Measurements from ENCODE around the gene TRPC5OS. TPM values are rescaled to one million over a fixed set of nuclear protein-coding genes. Genes with fewer than 3 reads are reported as not detected.

TRPC5OS gene
- total RNA-seq, 1 experiment from 2014 or later = not detected

DNA sequence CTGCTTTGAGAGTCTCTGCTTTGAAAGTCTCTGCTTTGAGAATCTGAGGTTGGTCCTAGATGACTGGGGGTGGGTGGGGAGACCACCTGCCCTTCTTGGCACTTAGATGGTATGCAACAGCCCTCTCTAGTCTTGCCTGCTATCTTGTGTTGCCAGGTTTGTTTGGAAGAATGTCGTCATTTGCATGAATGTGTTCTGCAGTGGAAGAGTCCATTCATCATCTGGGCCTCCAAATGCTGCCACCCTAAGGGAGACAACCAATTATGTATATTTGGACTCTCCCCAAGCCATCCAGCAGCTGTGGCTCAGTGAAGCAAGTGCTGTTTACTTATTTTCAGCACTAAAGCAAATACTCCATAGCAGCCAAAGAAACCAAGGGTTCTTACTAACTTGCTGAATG, 44.6 kb upstream of the TRPC5OS start:
- Histone ChIP-seq H3K4me1 (ENCODE audit: insufficient read depth, low read length) (no peaks in the 10 kb centered on the region), H3K9me2 (replicated peaks; ENCODE audit: low read length) (no peaks in the 10 kb centered on the region), H3K4me2 (ENCODE audit: low read length) (no peak overlapping the region), H3K9me3 (ENCODE audit: low read length) (no peaks in the 10 kb centered on the region), H2AFZ (ENCODE audit: low read length) (no peak overlapping the region), H3F3A (ENCODE audit: low read length, unreplicated experiment) (no peaks in the 10 kb centered on the region), H3K27me3 (ENCODE audit: low read length) (no peaks in the 10 kb centered on the region), H3K79me2 (ENCODE audit: low read length) (no peaks in the 10 kb centered on the region), H3K4me3 (ENCODE audit: low read length) (no peak overlapping the region), H3K27ac (ENCODE audit: low read length) (no peak overlapping the region), H3K9ac (ENCODE audit: low read length) (no peak overlapping the region), H4K20me1 (ENCODE audit: low read length) (no peaks in the 10 kb centered on the region), H3K36me3 (ENCODE audit: low read depth, low read length) (no peaks in the 10 kb centered on the region)
- ChIA-PET POLR2A (ENCODE audit: unreplicated experiment) (no interaction called here), CTCF (no interaction called here)
- TF ChIP-seq EZH2phosphoT487 (IDR thresholded peaks at IDR 0.05; ENCODE audit: borderline replicate concordance, low read length) (no peak), EZH2 (IDR thresholded peaks at IDR 0.05; ENCODE audit: low read length, unreplicated experiment) (no peak)
- TF ChIP-seq, protein P1, sequence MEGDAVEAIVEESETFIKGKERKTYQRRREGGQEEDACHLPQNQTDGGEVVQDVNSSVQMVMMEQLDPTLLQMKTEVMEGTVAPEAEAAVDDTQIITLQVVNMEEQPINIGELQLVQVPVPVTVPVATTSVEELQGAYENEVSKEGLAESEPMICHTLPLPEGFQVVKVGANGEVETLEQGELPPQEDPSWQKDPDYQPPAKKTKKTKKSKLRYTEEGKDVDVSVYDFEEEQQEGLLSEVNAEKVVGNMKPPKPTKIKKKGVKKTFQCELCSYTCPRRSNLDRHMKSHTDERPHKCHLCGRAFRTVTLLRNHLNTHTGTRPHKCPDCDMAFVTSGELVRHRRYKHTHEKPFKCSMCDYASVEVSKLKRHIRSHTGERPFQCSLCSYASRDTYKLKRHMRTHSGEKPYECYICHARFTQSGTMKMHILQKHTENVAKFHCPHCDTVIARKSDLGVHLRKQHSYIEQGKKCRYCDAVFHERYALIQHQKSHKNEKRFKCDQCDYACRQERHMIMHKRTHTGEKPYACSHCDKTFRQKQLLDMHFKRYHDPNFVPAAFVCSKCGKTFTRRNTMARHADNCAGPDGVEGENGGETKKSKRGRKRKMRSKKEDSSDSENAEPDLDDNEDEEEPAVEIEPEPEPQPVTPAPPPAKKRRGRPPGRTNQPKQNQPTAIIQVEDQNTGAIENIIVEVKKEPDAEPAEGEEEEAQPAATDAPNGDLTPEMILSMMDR (conservative IDR thresholded peaks at IDR 0.05; ENCODE audit: low read depth, low read length) = no peak
- no peak for ATAC-seq
- DNase-seq = no peak
- intact Hi-C loops (cut with micrococcal nuclease) = no loop called here
- no TSS peak for BruUV-seq (replicated peaks)

DNA sequence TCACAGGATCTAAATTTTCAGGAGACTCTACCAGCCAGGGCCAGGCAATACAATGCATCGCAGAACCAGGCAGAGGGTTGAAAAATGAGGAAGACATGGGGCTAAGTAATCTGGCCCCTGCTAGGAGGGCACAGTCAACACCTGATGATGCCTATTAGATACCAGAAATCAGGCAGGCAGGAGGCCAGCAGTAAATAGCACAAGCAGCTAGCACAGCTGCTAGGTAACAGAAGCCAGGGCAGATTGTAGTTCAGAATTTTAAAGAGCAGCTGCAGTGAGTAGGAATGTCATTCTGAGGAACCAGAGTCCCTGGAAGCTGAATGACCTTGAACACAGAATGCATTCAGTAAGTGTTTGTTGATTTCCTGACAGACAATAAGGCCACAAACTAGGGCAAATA, 38.8 kb upstream of the TRPC5OS start:
- Histone ChIP-seq H4K20me1 (ENCODE audit: low read length) (no peaks in the 10 kb centered on the region), H2AFZ (ENCODE audit: low read length) (no peak overlapping the region), H3K9me2 (replicated peaks; ENCODE audit: low read length) (no peaks in the 10 kb centered on the region), H3K36me3 (ENCODE audit: low read depth, low read length) (no peaks in the 10 kb centered on the region), H3K79me2 (ENCODE audit: low read length) (no peaks in the 10 kb centered on the region), H3K27ac (ENCODE audit: low read length) (no peak overlapping the region), H3K9ac (ENCODE audit: low read length) (no peak overlapping the region), H3K9me3 (ENCODE audit: low read length) (no peaks in the 10 kb centered on the region), H3K4me3 (ENCODE audit: low read length) (no peak overlapping the region), H3K4me2 (ENCODE audit: low read length) (no peak overlapping the region), H3F3A (ENCODE audit: low read length, unreplicated experiment) (no peaks in the 10 kb centered on the region), H3K27me3 (ENCODE audit: low read length) (no peaks in the 10 kb centered on the region), H3K4me1 (ENCODE audit: insufficient read depth, low read length) (no peaks in the 10 kb centered on the region)
- CTCF ChIA-PET = no interaction called here
- TF ChIP-seq, protein P1 (conservative IDR thresholded peaks at IDR 0.05; ENCODE audit: low read depth, low read length) = no peak
- TF ChIP-seq EZH2phosphoT487 (IDR thresholded peaks at IDR 0.05; ENCODE audit: borderline replicate concordance, low read length) (no peak), EZH2 (IDR thresholded peaks at IDR 0.05; ENCODE audit: low read length, unreplicated experiment) (no peak)
- POLR2A ChIA-PET (ENCODE audit: unreplicated experiment) = no interaction called here
- ATAC-seq = no peak
- no TSS peak for BruUV-seq (replicated peaks)
- intact Hi-C loops (cut with micrococcal nuclease) = no loop called here
- DNase-seq = no peak

DNA sequence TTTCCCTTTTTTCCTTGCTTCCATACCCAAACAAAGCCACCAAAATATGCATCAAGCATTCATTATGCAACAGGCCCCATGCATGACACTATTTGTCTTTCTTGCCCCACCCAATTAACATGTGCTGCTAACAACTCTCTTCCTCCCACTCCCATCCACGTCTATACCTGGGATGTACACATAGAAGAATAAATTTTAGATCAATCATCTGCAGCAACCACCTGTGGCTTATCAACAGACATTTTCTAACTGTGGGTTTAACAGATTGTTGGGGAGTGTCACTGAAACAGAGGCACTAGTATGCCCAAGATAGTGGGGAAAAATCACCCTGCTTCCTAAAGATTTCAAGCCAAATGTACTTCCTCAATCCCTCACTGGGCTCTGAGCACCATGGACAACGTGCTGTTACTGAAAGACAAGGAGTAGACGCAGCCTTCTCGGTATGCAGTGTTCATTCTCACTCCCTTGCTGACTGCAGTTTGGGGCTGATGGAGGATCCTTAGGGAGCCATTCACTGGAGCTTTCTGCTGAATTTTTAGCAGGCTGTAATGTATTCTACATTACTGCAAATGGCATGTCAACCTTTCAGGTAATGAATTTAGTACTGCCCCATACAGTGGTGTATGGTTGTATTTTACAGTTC, 28.4 kb upstream of the TRPC5OS start:
- Histone ChIP-seq H3K36me3 (ENCODE audit: low read depth, low read length) (no peaks in the 10 kb centered on the region), H3K27me3 (ENCODE audit: low read length) (no peaks in the 10 kb centered on the region), H3K4me3 (ENCODE audit: low read length) (no peak overlapping the region), H2AFZ (ENCODE audit: low read length) (no peak overlapping the region), H3K9me2 (replicated peaks; ENCODE audit: low read length) (no peaks in the 10 kb centered on the region), H3K9me3 (ENCODE audit: low read length) (no peaks in the 10 kb centered on the region), H3K27ac (ENCODE audit: low read length) (no peak overlapping the region), H3K4me1 (ENCODE audit: insufficient read depth, low read length) (no peaks in the 10 kb centered on the region), H4K20me1 (ENCODE audit: low read length) (no peaks in the 10 kb centered on the region), H3K79me2 (ENCODE audit: low read length) (no peaks in the 10 kb centered on the region), H3K4me2 (ENCODE audit: low read length) (no peak overlapping the region), H3F3A (ENCODE audit: low read length, unreplicated experiment) (no peaks in the 10 kb centered on the region), H3K9ac (ENCODE audit: low read length) (no peak overlapping the region)
- no peak for DNase-seq
- TF ChIP-seq, protein P1 (conservative IDR thresholded peaks at IDR 0.05; ENCODE audit: low read depth, low read length) = no peak
- TF ChIP-seq EZH2 (IDR thresholded peaks at IDR 0.05; ENCODE audit: low read length, unreplicated experiment) = no peak
- no peak for TF ChIP-seq EZH2phosphoT487 (IDR thresholded peaks at IDR 0.05; ENCODE audit: borderline replicate concordance, low read length)
- POLR2A ChIA-PET (ENCODE audit: unreplicated experiment) = no interaction called here
- BruUV-seq (replicated peaks) = no TSS peak
- CTCF ChIA-PET = interaction anchor here (0.7 kb wide), 1 partner anchor 42 kb away, joined by 4 read pairs; no protein-coding TSS in a partner anchor
- intact Hi-C loops (cut with micrococcal nuclease) = no loop called here
- ATAC-seq = no peak

Data from PC-3 (cell line).